ENCODE data around the gene ADISSP. TPM values are rescaled to one million over a fixed set of nuclear protein-coding genes. Genes with fewer than 3 reads are reported as not detected.

Gene ADISSP
- total and polyA plus RNA-seq, 2 of the 13 experiments (the other 11 are each of a cell fraction or from before 2014, with no cell fraction given): 38.3 to 90.6 TPM

- TF ChIP-seq TCF12 (IDR thresholded peaks at IDR 0.05) (no peak), TCF12 (CRISPR knock-in tag; IDR thresholded peaks at IDR 0.05) (peak; percentile 92), ZSCAN21 (CRISPR knock-in tag; IDR thresholded peaks at IDR 0.05; ENCODE audit: borderline replicate concordance) (peak; percentile 98), SCMH1 (CRISPR knock-in tag; IDR thresholded peaks at IDR 0.05; ENCODE audit: borderline replicate concordance) (no peak), NPAS2 (CRISPR knock-in tag; IDR thresholded peaks at IDR 0.05; ENCODE audit: borderline replicate concordance) (no peak), TOE1 (CRISPR knock-in tag; IDR thresholded peaks at IDR 0.05) (no peak; the same call in 1 of the 2 replicates), ZNF788 (CRISPR knock-in tag; IDR thresholded peaks at IDR 0.05; ENCODE audit: borderline replicate concordance) (peak; percentile 96), DMAP1 (CRISPR knock-in tag; IDR thresholded peaks at IDR 0.05) (peak; percentile 83), PAWR (CRISPR knock-in tag; IDR thresholded peaks at IDR 0.05; ENCODE audit: borderline replicate concordance) (0 out of 2 replicates have a peak, but pooled peaks have one; percentile 83), ZNF503 (CRISPR knock-in tag; IDR thresholded peaks at IDR 0.05) (peak; percentile 77), ZSCAN29 (CRISPR knock-in tag; conservative IDR thresholded peaks at IDR 0.05) (peak; percentile 72), THAP11 (CRISPR knock-in tag; IDR thresholded peaks at IDR 0.05) (peak; percentile 91), THAP9 (CRISPR knock-in tag; IDR thresholded peaks at IDR 0.05; ENCODE audit: borderline replicate concordance) (peak; percentile 88; the same call in 1 of the 2 replicates), ZNF75D (CRISPR knock-in tag; IDR thresholded peaks at IDR 0.05; ENCODE audit: borderline replicate concordance) (no peak), KMT2B (CRISPR knock-in tag; IDR thresholded peaks at IDR 0.05) (peak; percentile 86), BHLHE40 (IDR thresholded peaks at IDR 0.05; ENCODE audit: low read length) (peak; percentile 98), ZNF329 (CRISPR knock-in tag; IDR thresholded peaks at IDR 0.05; ENCODE audit: low read depth) (peak; percentile 73; the same call in 1 of the 2 replicates), RFX5 (IDR thresholded peaks at IDR 0.05; ENCODE audit: low read depth, low read length) (peak; percentile 63), ADNP (CRISPR knock-in tag; IDR thresholded peaks at IDR 0.05) (peak; percentile 95), CSRNP1 (CRISPR knock-in tag; IDR thresholded peaks at IDR 0.05) (peak; percentile 99), BCL6 (CRISPR knock-in tag; IDR thresholded peaks at IDR 0.05) (peak; percentile 43; the same call in 1 of the 2 replicates), ZNF282 (IDR thresholded peaks at IDR 0.05; ENCODE audit: partially characterized antibody) (no peak), ATF1 (CRISPR knock-in tag; IDR thresholded peaks at IDR 0.05) (no peak), ZNF546 (CRISPR knock-in tag; conservative IDR thresholded peaks at IDR 0.05) (peak; percentile 80; the same call in 1 of the 2 replicates), SRSF4 (IDR thresholded peaks at IDR 0.05; ENCODE audit: low read depth, low read length, poor library complexity, severe bottlenecking) (no peak)
These were observed at the start of gene ADISSP (continued) for GRCh38 chr20:3767427-3768341.

Data from HepG2 (cell line).